CD4-positive, alpha-beta T cell treated with Interleukin-17A for 4 hours (primary cell): ENCODE measurements around the gene CCDC85C.

ENCODE experiments used
- DNase-seq: peaks from one replicate; pipeline ENCODE4 v3.0.0-alpha.2; 2020; ENCODE audit warnings: mixed read lengths

Gene CCDC85C

DNA sequence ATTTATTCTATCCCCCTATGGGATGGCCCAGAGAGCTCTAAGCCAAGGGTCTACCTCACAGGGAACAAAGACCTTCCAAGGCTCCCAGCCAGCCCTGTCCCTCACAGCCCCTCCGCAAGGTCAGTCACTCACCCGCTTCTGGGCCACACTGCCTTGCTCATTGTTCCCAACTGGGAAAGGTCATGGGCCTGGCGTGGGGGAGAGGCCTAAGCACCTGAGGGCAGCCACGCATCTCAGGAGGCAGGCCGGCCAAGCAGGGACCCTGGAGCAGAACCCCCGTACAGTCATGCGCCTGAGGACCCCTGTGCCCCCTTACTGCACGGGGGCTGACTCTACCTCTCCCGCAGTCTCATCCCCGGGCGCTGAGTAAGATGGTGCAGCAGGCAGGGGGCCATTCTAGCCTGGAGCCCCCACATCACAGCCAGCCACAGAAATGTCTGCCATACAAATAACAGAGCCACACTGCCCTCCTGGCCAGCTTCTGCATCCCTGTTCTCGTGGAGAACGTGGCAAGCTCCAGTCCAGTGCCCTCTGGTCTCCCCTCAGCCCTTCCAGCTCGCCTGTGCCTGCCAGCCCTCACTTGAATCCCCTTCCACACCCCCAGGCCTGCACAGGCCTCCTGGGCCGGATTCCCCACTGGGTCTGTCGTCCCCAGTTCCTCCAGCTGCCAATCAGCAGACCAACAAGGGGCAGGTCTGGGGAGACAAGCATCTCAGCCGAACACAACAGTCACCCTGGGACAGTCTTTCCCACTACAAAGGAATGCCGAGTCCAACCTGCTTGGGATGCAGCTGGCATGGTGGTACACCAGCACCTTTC, 16.3 kb downstream of the CCDC85C start:
- no peak for DNase-seq

- no peak for DNase-seq
Measured at GRCh38 chr14:99586761-99587459, 17.1 kb downstream of the CCDC85C start.

DNA sequence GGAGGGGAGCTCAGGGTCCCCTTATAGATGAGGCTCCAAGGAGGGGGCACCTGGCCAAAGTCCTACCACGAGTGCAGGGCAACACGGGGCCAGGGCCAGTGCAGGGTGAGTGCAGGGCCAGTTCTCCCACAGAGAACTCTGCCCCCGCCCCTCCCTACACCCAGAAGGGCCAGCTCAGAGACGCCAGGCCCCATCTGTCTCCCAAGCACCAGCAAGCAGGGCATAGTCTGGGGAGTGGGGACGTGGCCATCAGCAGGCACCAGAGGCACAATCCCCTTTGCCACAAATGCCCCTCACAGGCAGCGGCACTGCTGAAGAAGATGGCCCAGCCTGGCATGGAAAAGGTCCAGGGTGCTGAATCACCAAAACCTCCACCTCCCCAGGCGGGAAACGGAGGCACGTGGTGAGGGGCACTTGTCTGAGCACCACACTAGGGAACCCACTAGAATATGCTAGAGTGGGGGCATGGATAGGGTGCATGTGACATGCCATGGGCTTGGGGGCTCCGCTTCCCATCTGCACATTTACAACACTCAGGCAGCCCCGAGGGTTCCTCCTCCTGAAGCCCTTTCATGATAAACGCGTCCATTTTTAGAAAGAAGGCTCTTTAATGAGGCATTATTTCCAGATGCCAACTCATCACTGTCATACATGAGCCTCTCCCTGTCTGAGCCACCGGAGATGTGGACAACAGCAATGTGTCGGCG, 17.8 kb downstream of the CCDC85C start:
- DNase-seq = no peak

GRCh38 chr14:99584823-99585222, 19.2 kb downstream of the CCDC85C start:
- no peak for DNase-seq

- no peak for DNase-seq
Measured at GRCh38 chr14:99581938-99582337, 22.1 kb downstream of the CCDC85C start.

DNA sequence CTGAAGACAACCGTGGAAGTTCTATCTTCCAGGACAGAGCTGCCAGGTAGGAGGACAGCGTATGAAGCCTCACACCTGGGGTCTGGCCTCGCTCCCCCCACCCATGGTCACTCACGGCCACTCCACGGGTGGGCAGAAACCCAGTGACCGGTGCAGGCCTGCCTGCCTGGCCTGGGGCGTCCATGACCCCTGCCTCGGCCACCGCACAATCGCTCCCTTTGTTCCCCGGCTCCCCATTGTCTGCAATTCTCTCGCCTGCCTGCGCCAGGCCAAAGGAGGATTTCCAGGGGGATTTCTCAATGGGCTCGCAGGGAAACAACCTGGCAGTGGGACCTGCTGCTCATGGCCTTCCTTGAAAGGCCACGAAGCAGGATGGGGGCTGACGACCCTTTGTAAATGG, 22.6 kb downstream of the CCDC85C start:
- no peak for DNase-seq

DNA sequence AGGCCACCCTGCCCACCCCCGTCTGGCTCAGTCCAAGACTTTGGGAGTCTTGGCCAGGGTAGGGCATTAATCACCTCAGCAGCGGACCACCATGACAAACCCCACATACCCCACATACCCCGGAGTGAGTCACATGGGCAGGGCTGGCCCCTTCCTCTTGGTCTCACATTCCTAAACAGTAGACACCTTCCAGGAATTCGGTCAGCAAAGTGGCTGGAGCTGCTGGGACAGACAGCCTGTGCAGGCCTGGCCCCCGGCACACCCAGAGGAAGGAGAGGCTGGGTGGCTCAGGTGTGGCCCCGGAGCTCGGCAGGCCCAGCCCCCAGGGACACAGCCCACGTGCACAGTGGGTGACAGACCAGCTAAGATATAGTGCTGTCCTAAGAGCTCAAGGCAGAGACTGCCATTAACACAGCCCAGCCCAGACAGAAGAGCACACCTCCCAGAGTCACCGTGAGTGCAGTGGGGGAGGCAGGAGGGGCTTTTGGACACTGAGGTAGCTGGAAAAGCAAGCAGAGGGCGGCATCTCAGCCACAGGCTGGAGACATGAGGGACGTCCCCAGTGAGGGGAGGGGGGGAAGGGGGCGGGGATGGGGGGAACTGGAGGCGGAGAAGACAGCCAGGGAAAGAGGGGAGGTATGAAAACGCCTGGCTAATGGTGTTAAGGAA, 24.0 kb downstream of the CCDC85C start:
- DNase-seq = no peak

- DNase-seq = no peak
Measured at GRCh38 chr14:99579120-99579836, 24.7 kb downstream of the CCDC85C start.

DNA sequence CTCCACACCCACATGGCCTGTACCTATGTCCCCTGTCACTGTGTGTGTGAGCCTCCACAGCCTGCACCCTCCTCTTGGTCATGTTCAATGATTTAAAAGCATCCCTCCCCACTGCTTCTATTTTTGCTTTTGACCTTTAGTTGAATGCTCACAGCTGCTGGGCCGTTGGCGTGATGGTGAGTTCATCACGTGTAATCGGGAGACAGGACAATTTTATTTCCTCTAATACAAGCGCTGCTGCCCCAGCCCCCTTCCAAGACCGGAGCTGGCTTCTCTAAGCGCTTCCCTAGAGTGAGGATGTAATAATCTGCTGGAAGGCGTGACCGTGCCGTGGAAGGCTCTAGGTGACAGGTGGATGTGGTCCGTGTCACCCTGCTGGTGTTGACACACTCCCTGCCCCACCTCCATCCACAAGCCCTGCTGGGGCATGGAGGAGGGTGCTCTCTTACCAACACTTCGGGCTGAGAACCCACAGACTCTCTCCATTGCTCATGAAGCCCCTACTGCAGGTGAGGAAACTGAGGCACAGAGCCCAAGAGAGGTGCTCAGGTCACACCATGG, 25.4 kb downstream of the CCDC85C start:
- DNase-seq = no peak

GRCh38 chr14:99576761-99577705, 27.0 kb downstream of the CCDC85C start:
- DNase-seq = no peak

DNA sequence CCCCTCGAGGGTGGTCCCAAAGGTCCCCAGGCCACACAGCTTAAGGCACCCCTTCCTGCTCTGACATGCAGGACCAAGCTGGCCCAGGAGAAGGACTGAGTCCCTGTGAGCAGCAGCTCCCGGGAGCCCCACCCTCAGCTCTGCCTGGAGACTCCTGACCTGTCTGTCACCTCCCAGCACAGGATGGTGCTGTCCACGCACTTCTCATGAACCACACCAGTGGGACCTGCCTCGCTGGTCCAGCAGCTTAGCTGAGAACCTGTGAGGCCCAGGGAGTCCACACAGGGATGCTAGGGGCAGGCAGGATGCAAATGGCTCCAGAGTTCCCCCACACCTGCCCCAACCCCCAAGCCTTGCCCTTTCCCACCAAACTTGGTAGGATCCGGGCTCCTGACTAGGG, 27.7 kb downstream of the CCDC85C start:
- DNase-seq = no peak

- DNase-seq = peak; percentile 7
Measured at GRCh38 chr14:99575043-99576023, 28.7 kb downstream of the CCDC85C start.

- DNase-seq = no peak
Measured at GRCh38 chr14:99574099-99574880, 29.7 kb downstream of the CCDC85C start.

- DNase-seq = no peak
Measured at GRCh38 chr14:99573436-99574098, 30.4 kb downstream of the CCDC85C start.

- DNase-seq = no peak
Measured at GRCh38 chr14:99573000-99573330, 31.0 kb downstream of the CCDC85C start.

- DNase-seq = no peak
Measured at GRCh38 chr14:99572173-99572999, 31.6 kb downstream of the CCDC85C start.

- no peak for DNase-seq
Measured at GRCh38 chr14:99571303-99571986, 32.6 kb downstream of the CCDC85C start.
